ENCODE results near the gene TMIGD3. TPM values are rescaled to one million over a fixed set of nuclear protein-coding genes. Genes with fewer than 3 reads are reported as not detected.

TMIGD3 gene
- total RNA-seq, 4 donors from 2014 or later, result 0.27 to 0.95 TPM; not detected in 2

GRCh38 chr1:111448482-111448917 is 54.9 kb downstream of the TMIGD3 start:
- H3K36me3 ChIP-seq, result peaks cover 0 to 13% (median 3%) of the 10 kb centered on the region in 4 donors
- in situ Hi-C loops (cut with MboI; ENCODE audit: low pct_ligation_motif_present in 1 of 4, low pct_unique_long_range_greater_than_20kb in 1 of 4, low sequenced_read_pairs in 3 of 4), result no loop called here
- H3K4me3 ChIP-seq, result peak overlapping the region; percentile 60 to 97 (median 73)
- no peaks in the 10 kb centered on the region for H3K27me3 ChIP-seq
- TF ChIP-seq POLR2AphosphoS5 (IDR thresholded peaks at IDR 0.05), result peak in 1 of 3 donors; percentile 49
- TF ChIP-seq POLR2A (IDR thresholded peaks at IDR 0.05), result no peak
- TF ChIP-seq CTCF (IDR thresholded peaks at IDR 0.05), result no peak
- WGBS, 2 donors (ENCODE audit: low coverage in 1 of 2), result 0% methylated on average over 25 of the region's 25 CpGs; no CpG with 5 or more reads in 1 of the 2 donors
- peak overlapping the region; percentile 81 to 94 (median 89) for H3K27ac ChIP-seq
- no peaks in the 10 kb centered on the region for H3K9me3 ChIP-seq
- DNase-seq, result no peak
- peaks cover 26 to 63% (median 57%) of the 10 kb centered on the region in 4 donors for H3K4me1 ChIP-seq
- intact Hi-C loops (cut with DNase I; ENCODE audit: low total_unique reads), result no loop called here

- no peaks in the 10 kb centered on the region for H3K27me3 ChIP-seq
- in situ Hi-C loops (cut with MboI; ENCODE audit: low pct_ligation_motif_present in 1 of 4, low pct_unique_long_range_greater_than_20kb in 1 of 4, low sequenced_read_pairs in 3 of 4), result no loop called here
- intact Hi-C loops (cut with DNase I; ENCODE audit: low total_unique reads), result no loop called here
- H3K4me3 ChIP-seq, result peak overlapping the region in 1 of 4 donors; percentile 97
- 38 to 44% methylated on average over 4 of the region's 4 CpGs for WGBS, 2 donors (ENCODE audit: low coverage in 1 of 2)
- peaks cover 18 to 50% (median 46%) of the 10 kb centered on the region in 4 donors for H3K4me1 ChIP-seq
- H3K27ac ChIP-seq, result peak overlapping the region; percentile 62 to 94 (median 89)
- peaks cover 0 to 26% (median 10%) of the 10 kb centered on the region in 4 donors for H3K36me3 ChIP-seq
- no peaks in the 10 kb centered on the region for H3K9me3 ChIP-seq
- TF ChIP-seq EP300 (IDR thresholded peaks at IDR 0.05; ENCODE audit: low read depth) (no peak), POLR2AphosphoS5 (IDR thresholded peaks at IDR 0.05) (no peak), CTCF (IDR thresholded peaks at IDR 0.05) (no peak), POLR2A (IDR thresholded peaks at IDR 0.05) (no peak)
- DNase-seq, result no peak
These were observed 56.2 kb downstream of the TMIGD3 start for GRCh38 chr1:111446967-111447892.

GRCh38 chr1:111446546-111446945 is 56.9 kb downstream of the TMIGD3 start:
- 42 to 77% methylated on average over 4 of the region's 4 CpGs for WGBS, 2 donors (ENCODE audit: low coverage in 1 of 2)
- TF ChIP-seq POLR2AphosphoS5 (IDR thresholded peaks at IDR 0.05), result no peak
- TF ChIP-seq CTCF (IDR thresholded peaks at IDR 0.05), result no peak
- no peak for TF ChIP-seq EP300 (IDR thresholded peaks at IDR 0.05; ENCODE audit: low read depth)
- no peak for TF ChIP-seq POLR2A (IDR thresholded peaks at IDR 0.05)
- no peaks in the 10 kb centered on the region for H3K9me3 ChIP-seq
- H3K27ac ChIP-seq, result peak overlapping the region; percentile 62 to 94 (median 89)
- H3K27me3 ChIP-seq, result no peaks in the 10 kb centered on the region
- in situ Hi-C loops (cut with MboI; ENCODE audit: low pct_ligation_motif_present in 1 of 4, low pct_unique_long_range_greater_than_20kb in 1 of 4, low sequenced_read_pairs in 3 of 4), result no loop called here
- H3K4me1 ChIP-seq, result peaks cover 13 to 43% (median 40%) of the 10 kb centered on the region in 4 donors
- no peak overlapping the region for H3K4me3 ChIP-seq
- no peak for DNase-seq
- peaks cover 0 to 31% (median 11%) of the 10 kb centered on the region in 4 donors for H3K36me3 ChIP-seq
- intact Hi-C loops (cut with DNase I; ENCODE audit: low total_unique reads), result no loop called here

- in situ Hi-C loops (cut with MboI; ENCODE audit: low pct_ligation_motif_present in 1 of 4, low pct_unique_long_range_greater_than_20kb in 1 of 4, low sequenced_read_pairs in 3 of 4), result no loop called here
- Histone ChIP-seq H3K27ac (no peak overlapping the region), H3K9me3 (no peaks in the 10 kb centered on the region), H3K27me3 (no peaks in the 10 kb centered on the region), H3K4me3 (no peak overlapping the region), H3K36me3 (peaks cover 0 to 46% (median 20%) of the 10 kb centered on the region in 4 donors), H3K4me1 (peaks cover 5 to 26% (median 21%) of the 10 kb centered on the region in 4 donors)
- intact Hi-C loops (cut with DNase I; ENCODE audit: low total_unique reads), result no loop called here
- TF ChIP-seq CTCF (IDR thresholded peaks at IDR 0.05) (no peak), POLR2A (IDR thresholded peaks at IDR 0.05) (no peak), EP300 (IDR thresholded peaks at IDR 0.05; ENCODE audit: low read depth) (no peak), POLR2AphosphoS5 (IDR thresholded peaks at IDR 0.05) (no peak)
- 70 to 72% methylated on average over 2 to 3 of the region's 3 CpGs for WGBS, 2 donors (ENCODE audit: low coverage in 1 of 2)
- DNase-seq, result no peak
These were observed 59.4 kb downstream of the TMIGD3 start for GRCh38 chr1:111444031-111444430.
